AML-193 (cell line): ENCODE results near the gene PATE2.

ENCODE experiments used
- DNase-seq, 2 experiments: peaks; one replicate each; lab custom pipeline; 2025; lab: John Stamatoyannopoulos, UW

The PATE2 gene

GRCh38 chr11:125778728-125779127 is at the start of gene PATE2:
TSS of gene PATE2 (minus strand) at chr11:125778828. CDS start at chr11:125778773, 55 bp downstream.
- DNase-seq: no peak

- no peak for DNase-seq
Observed at GRCh38 chr11:125807909-125808308, 29.3 kb upstream of the PATE2 start.

- DNase-seq: no peak
Observed at GRCh38 chr11:125802387-125802786, 23.8 kb upstream of the PATE2 start.

GRCh38 chr11:125799808-125800207 is 21.2 kb upstream of the PATE2 start:
- no peak for DNase-seq

GRCh38 chr11:125797641-125798040 is 19.0 kb upstream of the PATE2 start:
- DNase-seq: no peak

GRCh38 chr11:125790825-125791224 is 12.2 kb upstream of the PATE2 start:
- DNase-seq: no peak

- DNase-seq: peak in 1 of 2 experiments; percentile 12
Observed at GRCh38 chr11:125787827-125788226, 9.2 kb upstream of the PATE2 start, which contains the start of gene PATE3. TSS of gene PATE3 (plus strand) at chr11:125788127. CDS start at chr11:125788152, 25 bp downstream.

- no peak for DNase-seq
Observed at GRCh38 chr11:125784678-125785077, 6.0 kb upstream of the PATE2 start.

GRCh38 chr11:125777309-125777708 is 1.3 kb downstream of the PATE2 start:
- DNase-seq: no peak

GRCh38 chr11:125773516-125773915 is 5.1 kb downstream of the PATE2 start:
- no peak for DNase-seq

GRCh38 chr11:125772834-125773505 is 5.7 kb downstream of the PATE2 start:
- no peak for DNase-seq

GRCh38 chr11:125770583-125770982 is 8.0 kb downstream of the PATE2 start:
- no peak for DNase-seq

GRCh38 chr11:125768336-125769046 is 10.1 kb downstream of the PATE2 start:
- no peak for DNase-seq

GRCh38 chr11:125766251-125766650 is 12.4 kb downstream of the PATE2 start:
- DNase-seq: no peak

GRCh38 chr11:125763483-125763882 is 15.1 kb downstream of the PATE2 start:
- DNase-seq: no peak

GRCh38 chr11:125762445-125762844 is 16.2 kb downstream of the PATE2 start:
- no peak for DNase-seq

GRCh38 chr11:125756050-125756449 is 22.6 kb downstream of the PATE2 start:
- DNase-seq: no peak

GRCh38 chr11:125750629-125751028 is 28.0 kb downstream of the PATE2 start:
- no peak for DNase-seq

GRCh38 chr11:125745979-125746378 is 32.6 kb downstream of the PATE2 start, which contains the start of gene PATE1:
TSS of gene PATE1 (plus strand) at chr11:125746279. CDS start at chr11:125746305, 26 bp downstream.
- no peak for DNase-seq

- DNase-seq: no peak
Observed at GRCh38 chr11:125743681-125744080, 34.9 kb downstream of the PATE2 start.

GRCh38 chr11:125740617-125741016 is 38.0 kb downstream of the PATE2 start:
- no peak for DNase-seq

GRCh38 chr11:125728969-125729368 is 49.7 kb downstream of the PATE2 start:
- DNase-seq: no peak
